ENCODE results near the gene SZT2. TPM values are rescaled to one million over a fixed set of nuclear protein-coding genes. Genes with fewer than 3 reads are reported as not detected.

The SZT2 gene
- total RNA-seq, 1 experiment from 2014 or later, result 27.9 TPM

GRCh38 chr1:43482215-43482614 lies 92.5 kb downstream of the SZT2 start:
- CTCF ChIA-PET, result no interaction called here
- intact Hi-C loops (cut with micrococcal nuclease; ENCODE audit: unreplicated experiment), result no loop called here
- BruUV-seq (replicated peaks), result no TSS peak
- Histone ChIP-seq H3K27ac (ENCODE audit: low read depth, low read length, poor library complexity, severe bottlenecking) (no peak overlapping the region), H3K27me3 (replicated peaks; ENCODE audit: insufficient read depth, low read depth, low read length, poor library complexity) (no peaks in the 10 kb centered on the region), H3K36me3 (ENCODE audit: insufficient read depth, low read length, poor library complexity, severe bottlenecking) (no peaks in the 10 kb centered on the region), H3K9me3 (ENCODE audit: low read depth, low read length, poor library complexity, severe bottlenecking) (no peaks in the 10 kb centered on the region), H3K4me1 (ENCODE audit: insufficient read depth, low read length, poor library complexity, severe bottlenecking) (no peaks in the 10 kb centered on the region), H3K4me3 (ENCODE audit: low read depth, low read length, poor library complexity, severe bottlenecking) (no peak overlapping the region)
- POLR2A ChIA-PET (ENCODE audit: low non-redundant PET), result interaction anchor here (0.6 kb wide), 1 partner anchor 124 kb away, joined by 4 read pairs; the partner anchor contains the start of gene CDC20
- TF ChIP-seq EZH2 (IDR thresholded peaks at IDR 0.05; ENCODE audit: borderline replicate concordance, low read depth, low read length, poor library complexity, severe bottlenecking), result no peak
- no peak for TF ChIP-seq CTCF (conservative IDR thresholded peaks at IDR 0.05; ENCODE audit: low read depth, low read length)
- DNase-seq (ENCODE audit: low spot score), result no peak

DNA sequence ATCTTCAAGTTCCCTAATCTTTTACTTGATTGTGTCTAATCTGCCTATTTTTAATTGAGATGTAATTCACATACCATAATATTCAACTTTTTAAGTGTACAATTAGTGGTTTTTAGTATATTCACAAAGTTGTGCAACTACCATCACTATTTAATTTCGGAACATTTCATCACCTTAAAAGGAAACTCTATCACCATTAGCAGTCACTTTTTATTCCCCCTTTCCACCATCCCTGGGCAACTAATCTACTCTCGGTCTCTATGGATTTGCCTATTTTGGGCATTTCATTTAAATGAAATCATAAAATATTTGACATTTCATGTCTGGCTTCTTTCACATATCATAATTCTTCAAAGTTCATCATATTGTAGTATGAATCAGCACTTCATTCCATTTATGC lies 94.7 kb downstream of the SZT2 start:
- CTCF ChIA-PET, result no interaction called here
- intact Hi-C loops (cut with micrococcal nuclease; ENCODE audit: unreplicated experiment), result no loop called here
- BruUV-seq (replicated peaks), result no TSS peak

DNA sequence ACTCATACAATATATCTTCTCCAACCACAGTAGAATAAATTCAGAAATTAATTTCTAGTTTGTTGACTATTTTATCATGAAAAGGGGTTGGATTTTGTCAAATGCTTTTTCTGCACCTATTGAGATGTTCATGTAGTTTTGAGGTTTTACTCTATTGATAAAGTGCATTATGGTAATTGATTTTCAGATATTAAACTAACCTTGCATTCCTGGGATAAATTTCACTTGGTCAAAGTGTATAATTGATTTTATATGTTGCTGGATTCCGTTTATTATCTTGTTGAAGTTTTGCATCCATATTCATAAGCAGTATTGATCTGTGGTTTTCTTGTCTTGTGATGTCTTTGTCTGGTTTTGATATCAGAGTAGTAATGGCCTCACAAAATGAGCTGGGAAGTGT lies 98.5 kb downstream of the SZT2 start:
- Histone ChIP-seq H3K27ac (ENCODE audit: low read depth, low read length, poor library complexity, severe bottlenecking) (no peak overlapping the region), H3K4me3 (ENCODE audit: low read depth, low read length, poor library complexity, severe bottlenecking) (no peak overlapping the region), H3K36me3 (ENCODE audit: insufficient read depth, low read length, poor library complexity, severe bottlenecking) (no peaks in the 10 kb centered on the region), H3K27me3 (replicated peaks; ENCODE audit: insufficient read depth, low read depth, low read length, poor library complexity) (no peaks in the 10 kb centered on the region), H3K4me1 (ENCODE audit: insufficient read depth, low read length, poor library complexity, severe bottlenecking) (no peaks in the 10 kb centered on the region), H3K9me3 (ENCODE audit: low read depth, low read length, poor library complexity, severe bottlenecking) (peaks cover 11% of the 10 kb centered on the region)
- POLR2A ChIA-PET (ENCODE audit: low non-redundant PET), result no interaction called here
- CTCF ChIA-PET, result no interaction called here
- intact Hi-C loops (cut with micrococcal nuclease; ENCODE audit: unreplicated experiment), result no loop called here
- TF ChIP-seq EZH2 (IDR thresholded peaks at IDR 0.05; ENCODE audit: borderline replicate concordance, low read depth, low read length, poor library complexity, severe bottlenecking), result no peak
- DNase-seq (ENCODE audit: low spot score), result no peak
- no TSS peak for BruUV-seq (replicated peaks)

More for the DNA sequence above, 94.7 kb downstream of the SZT2 start:
- no peaks in the 10 kb centered on the region for H3K4me1 ChIP-seq (ENCODE audit: insufficient read depth, low read length, poor library complexity, severe bottlenecking)
- no peaks in the 10 kb centered on the region for H3K27me3 ChIP-seq (replicated peaks; ENCODE audit: insufficient read depth, low read depth, low read length, poor library complexity)
- H3K27ac ChIP-seq (ENCODE audit: low read depth, low read length, poor library complexity, severe bottlenecking), result no peak overlapping the region
- H3K36me3 ChIP-seq (ENCODE audit: insufficient read depth, low read length, poor library complexity, severe bottlenecking), result no peaks in the 10 kb centered on the region
- H3K9me3 ChIP-seq (ENCODE audit: low read depth, low read length, poor library complexity, severe bottlenecking), result peaks cover 4% of the 10 kb centered on the region
- no peak for DNase-seq (ENCODE audit: low spot score)
- no peak overlapping the region for H3K4me3 ChIP-seq (ENCODE audit: low read depth, low read length, poor library complexity, severe bottlenecking)
- POLR2A ChIA-PET (ENCODE audit: low non-redundant PET), result no interaction called here
- TF ChIP-seq CTCF (conservative IDR thresholded peaks at IDR 0.05; ENCODE audit: low read depth, low read length), result no peak
- no peak for TF ChIP-seq EZH2 (IDR thresholded peaks at IDR 0.05; ENCODE audit: borderline replicate concordance, low read depth, low read length, poor library complexity, severe bottlenecking)

- ChIA-PET POLR2A (ENCODE audit: low non-redundant PET) (no interaction called here), CTCF (no interaction called here)
- Histone ChIP-seq H3K4me3 (ENCODE audit: low read depth, low read length, poor library complexity, severe bottlenecking) (no peak overlapping the region), H3K27me3 (replicated peaks; ENCODE audit: insufficient read depth, low read depth, low read length, poor library complexity) (no peaks in the 10 kb centered on the region), H3K27ac (ENCODE audit: low read depth, low read length, poor library complexity, severe bottlenecking) (no peak overlapping the region), H3K9me3 (ENCODE audit: low read depth, low read length, poor library complexity, severe bottlenecking) (peaks cover 11% of the 10 kb centered on the region), H3K36me3 (ENCODE audit: insufficient read depth, low read length, poor library complexity, severe bottlenecking) (no peaks in the 10 kb centered on the region), H3K4me1 (ENCODE audit: insufficient read depth, low read length, poor library complexity, severe bottlenecking) (no peaks in the 10 kb centered on the region)
- DNase-seq (ENCODE audit: low spot score), result no peak
- BruUV-seq (replicated peaks), result no TSS peak
- TF ChIP-seq CTCF (conservative IDR thresholded peaks at IDR 0.05; ENCODE audit: low read depth, low read length) (no peak), EZH2 (IDR thresholded peaks at IDR 0.05; ENCODE audit: borderline replicate concordance, low read depth, low read length, poor library complexity, severe bottlenecking) (no peak)
- intact Hi-C loops (cut with micrococcal nuclease; ENCODE audit: unreplicated experiment), result no loop called here
These were observed 101.4 kb downstream of the SZT2 start for GRCh38 chr1:43491061-43491460.
